WERI-Rb-1 (cell line): Measurements from ENCODE around the gene RFX2.

Experiments used
- DNase-seq: peaks from one replicate; pipeline ENCODE4 v3.0.0-alpha.2; 2020
- H3K27ac ChIP-seq: fragments of 250-450 bp; sonication (Bioruptor Pico); 2 replicates; pipeline ENCODE4 v1.5.1; 2020; ENCODE audit warnings: mild to moderate bottlenecking, moderate library complexity
- H3K27me3 ChIP-seq: fragments of 250-450 bp; sonication (Bioruptor Pico); 2 replicates; pipeline ENCODE4 v1.5.1; 2021; ENCODE audit warnings: mild to moderate bottlenecking, low read depth, moderate library complexity; ENCODE audit not compliant: insufficient read depth, severe bottlenecking
- H3K36me3 ChIP-seq: fragments of 250-450 bp; sonication (Bioruptor Pico); 2 replicates; pipeline ENCODE4 v1.5.1; 2020; ENCODE audit warnings: mild to moderate bottlenecking, moderate library complexity
- H3K4me3 ChIP-seq: 2 replicates; pipeline ENCODE4 v1.5.1; 2011; ENCODE audit warnings: low read depth, mild to moderate bottlenecking, control low read depth, low read length
- H3K9me3 ChIP-seq: fragments of 250-450 bp; sonication (Bioruptor Pico); 2 replicates; pipeline ENCODE4 v1.5.1; 2021; ENCODE audit warnings: mild to moderate bottlenecking, moderate library complexity; ENCODE audit not compliant: severe bottlenecking
- CTCF ChIP-seq: IDR thresholded peaks from 2 replicates; pipeline ENCODE4 v1.5.1; 2011; ENCODE audit warnings: low read depth, mild to moderate bottlenecking, control low read depth, inconsistent platforms, low read length

Gene RFX2

DNA sequence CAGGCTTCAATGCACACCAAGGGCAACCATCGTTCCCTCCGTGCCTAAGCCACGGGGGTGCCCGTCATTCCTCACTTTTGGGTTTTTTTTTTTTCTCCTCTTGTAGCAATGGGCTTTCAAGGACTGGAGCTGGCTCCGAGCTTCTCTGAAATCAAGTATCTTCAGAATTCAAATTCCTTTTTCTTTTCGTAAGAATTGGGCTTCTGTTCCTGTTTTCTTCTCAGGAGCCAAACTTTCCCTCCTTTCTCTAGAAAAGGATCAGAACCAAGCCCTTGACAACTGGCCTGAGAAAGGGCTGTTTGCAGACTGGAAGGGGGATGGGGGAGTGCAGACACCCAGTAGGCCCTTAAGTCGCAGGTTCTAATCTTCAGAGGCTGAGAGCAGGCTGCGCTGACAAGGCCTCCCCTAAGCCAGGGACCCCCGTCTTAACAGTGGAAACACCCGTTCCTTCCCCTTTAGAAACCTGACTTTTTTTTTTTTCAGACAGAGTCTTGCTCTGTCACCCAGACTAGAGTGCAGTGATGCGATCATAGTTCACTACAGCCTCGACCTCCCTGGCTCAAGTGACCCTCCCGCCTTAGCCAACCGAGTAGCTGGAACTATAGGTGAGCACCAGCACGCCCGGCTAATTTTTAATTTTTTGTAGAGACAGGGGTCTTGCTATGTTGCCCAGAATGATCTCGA is 51.6 kb downstream of the RFX2 start:
- Histone ChIP-seq H3K4me3 (no peak overlapping the region), H3K27ac (no peak overlapping the region), H3K36me3 (peaks cover 2% of the 10 kb centered on the region; the same call in 1 of the 2 replicates), H3K9me3 (no peaks in the 10 kb centered on the region), H3K27me3 (no peaks in the 10 kb centered on the region)
- no peak for DNase-seq
- TF ChIP-seq CTCF = no peak

DNA sequence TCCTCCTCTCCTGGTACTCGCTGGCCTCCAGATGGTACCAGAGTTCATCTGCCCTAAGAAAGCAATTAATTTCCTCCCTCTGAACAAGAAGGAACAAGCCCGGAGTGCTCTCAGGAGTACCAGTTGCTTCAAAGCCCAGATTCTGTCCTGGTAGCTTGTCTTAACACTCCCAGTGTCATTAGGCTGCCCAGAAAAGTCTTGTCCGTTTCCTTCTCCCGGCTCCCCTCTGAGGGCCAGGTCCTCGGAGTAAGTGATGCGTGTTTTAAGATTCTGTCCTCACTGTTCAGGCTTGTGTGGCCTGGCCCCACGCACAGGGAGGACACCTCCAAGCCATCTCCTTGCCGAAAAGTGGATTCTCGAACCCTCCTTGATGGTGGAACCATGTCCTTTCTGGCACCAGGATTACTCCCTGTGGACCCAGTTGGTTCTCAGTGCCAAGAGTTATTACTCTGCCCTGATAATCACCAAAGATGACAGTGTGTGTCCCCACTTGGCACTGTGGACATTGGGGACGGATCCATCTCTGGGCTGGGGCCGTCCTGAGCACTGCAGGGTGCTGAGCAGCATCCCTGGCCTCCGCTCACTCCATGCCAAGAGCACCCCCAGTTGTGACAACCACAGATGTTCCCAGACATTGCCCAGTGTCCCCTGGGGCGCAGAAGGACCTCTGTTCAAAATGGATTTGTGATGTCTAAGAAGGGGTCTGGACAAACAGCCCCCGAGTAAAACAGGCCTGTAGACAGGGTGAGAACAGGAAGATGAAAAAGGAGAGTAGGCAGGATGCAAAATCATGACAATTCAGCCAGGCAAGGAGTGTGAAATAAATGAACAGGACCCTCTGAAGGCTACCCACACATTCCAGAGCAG is 52.4 kb downstream of the RFX2 start:
- TF ChIP-seq CTCF = no peak
- H3K4me3 ChIP-seq = no peak overlapping the region
- H3K27ac ChIP-seq = peak overlapping the region; percentile 58
- DNase-seq = peak; percentile 39
- H3K36me3 ChIP-seq = peaks cover 2% of the 10 kb centered on the region; the same call in 1 of the 2 replicates
- H3K9me3 ChIP-seq = no peaks in the 10 kb centered on the region
- H3K27me3 ChIP-seq = no peaks in the 10 kb centered on the region

DNA sequence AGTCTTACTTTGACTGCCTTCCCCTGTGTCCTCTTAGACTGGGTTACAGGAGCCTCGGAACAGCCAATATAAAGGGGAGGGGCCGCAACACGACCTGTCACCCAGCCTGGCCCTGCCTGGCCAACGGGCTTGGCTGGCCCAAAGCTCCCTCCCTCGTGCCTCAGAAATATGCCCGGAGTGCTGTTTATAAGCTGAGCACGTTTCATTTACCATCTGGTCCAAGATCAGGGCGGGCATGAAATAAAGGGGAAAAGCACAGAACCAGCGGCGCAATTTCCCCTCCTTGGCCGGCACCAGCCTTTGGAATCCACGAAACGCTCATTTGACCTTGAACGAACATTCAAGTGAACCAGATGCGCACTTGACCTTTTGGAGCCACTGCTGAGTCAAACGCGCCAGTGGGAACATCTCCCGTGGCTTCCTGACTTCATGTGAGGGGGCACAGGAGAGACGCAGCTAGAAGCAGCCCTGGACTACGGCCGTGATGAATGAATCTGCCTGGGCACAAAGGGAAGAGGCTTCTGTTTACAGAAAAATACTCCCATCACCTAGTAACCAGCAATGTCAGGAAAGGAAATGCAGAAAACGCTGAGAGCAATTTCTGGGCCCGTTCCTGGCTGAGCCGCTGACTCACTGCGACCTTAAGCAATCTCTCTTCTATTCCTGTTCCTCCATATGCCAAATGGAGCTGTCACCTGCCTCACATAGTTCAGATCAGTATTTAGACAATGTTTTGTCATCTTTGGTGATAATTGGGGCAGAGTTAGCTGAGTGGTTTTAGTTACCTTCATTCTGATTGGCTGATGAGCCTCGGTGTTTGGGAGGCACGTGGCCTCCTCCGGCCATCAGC is 53.3 kb downstream of the RFX2 start:
- Histone ChIP-seq H3K9me3 (no peaks in the 10 kb centered on the region), H3K27me3 (no peaks in the 10 kb centered on the region), H3K4me3 (no peak overlapping the region), H3K27ac (no peak overlapping the region), H3K36me3 (peaks cover 2% of the 10 kb centered on the region; the same call in 1 of the 2 replicates)
- no peak for TF ChIP-seq CTCF
- DNase-seq = no peak

DNA sequence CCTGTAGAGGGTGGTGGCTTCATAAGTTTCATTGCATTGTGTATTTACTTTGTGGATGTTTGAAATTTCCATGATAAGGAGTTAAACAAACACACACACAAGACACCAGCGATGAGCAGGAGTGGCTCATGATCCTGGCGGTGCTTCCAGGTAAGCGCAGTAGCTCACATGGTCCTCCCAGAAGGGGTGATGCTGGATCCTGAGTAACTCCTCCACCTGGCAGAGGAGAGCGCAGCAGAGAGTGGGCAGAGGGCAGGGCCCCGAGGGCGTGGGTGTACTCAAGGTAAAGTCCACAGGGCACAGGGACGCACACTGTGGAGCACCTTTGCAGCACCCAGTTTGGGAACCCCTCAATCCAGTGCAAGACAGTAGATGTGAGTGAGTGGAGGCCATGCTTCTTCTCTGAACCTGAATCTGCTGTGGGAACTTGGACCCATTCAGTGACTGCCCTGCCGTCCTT is 54.0 kb downstream of the RFX2 start:
- no peak for TF ChIP-seq CTCF
- DNase-seq = no peak
- Histone ChIP-seq H3K4me3 (no peak overlapping the region), H3K9me3 (no peaks in the 10 kb centered on the region), H3K36me3 (peaks cover 2% of the 10 kb centered on the region; the same call in 1 of the 2 replicates), H3K27ac (no peak overlapping the region), H3K27me3 (no peaks in the 10 kb centered on the region)

DNA sequence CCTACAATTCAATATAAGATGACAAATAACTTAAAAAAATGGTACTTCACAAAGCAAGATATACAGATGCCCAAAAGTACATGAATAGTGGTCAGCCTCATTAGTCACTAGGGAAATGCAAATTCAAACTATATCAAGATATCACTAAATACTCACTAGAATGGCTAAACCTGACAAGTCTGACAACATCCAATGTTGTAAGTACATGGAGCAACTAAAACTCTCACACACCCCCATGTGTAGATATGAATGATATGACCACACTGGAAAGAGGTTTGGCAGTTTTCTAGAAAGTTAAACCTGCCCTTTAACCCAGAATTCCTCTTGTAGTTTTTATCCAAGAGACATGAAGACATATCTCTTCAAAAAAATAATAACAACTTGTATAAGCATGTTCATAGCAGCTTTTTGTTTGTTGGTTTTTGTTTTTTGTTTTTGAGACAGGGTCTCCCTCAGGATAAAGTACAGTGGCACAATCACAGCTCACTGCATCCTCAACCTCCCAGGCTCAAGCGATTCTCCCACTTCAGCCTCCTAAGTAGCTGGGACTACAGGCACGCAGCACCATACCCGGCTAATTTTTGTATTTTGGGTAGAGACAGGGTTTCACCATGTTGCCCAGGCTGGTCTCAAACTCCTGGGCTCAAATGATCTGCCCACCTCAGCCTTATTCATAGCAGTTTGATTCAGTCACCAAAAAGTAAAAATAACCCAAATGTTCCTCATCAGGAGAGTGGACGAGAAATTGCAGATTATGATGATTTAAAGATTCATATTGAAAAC is 55.1 kb downstream of the RFX2 start:
- Histone ChIP-seq H3K9me3 (no peaks in the 10 kb centered on the region), H3K36me3 (peaks cover 2% of the 10 kb centered on the region; the same call in 1 of the 2 replicates), H3K27ac (no peak overlapping the region), H3K4me3 (no peak overlapping the region), H3K27me3 (no peaks in the 10 kb centered on the region)
- TF ChIP-seq CTCF = no peak
- no peak for DNase-seq
